ENCODE measurements around the gene RBM5.

Gene RBM5

DNA sequence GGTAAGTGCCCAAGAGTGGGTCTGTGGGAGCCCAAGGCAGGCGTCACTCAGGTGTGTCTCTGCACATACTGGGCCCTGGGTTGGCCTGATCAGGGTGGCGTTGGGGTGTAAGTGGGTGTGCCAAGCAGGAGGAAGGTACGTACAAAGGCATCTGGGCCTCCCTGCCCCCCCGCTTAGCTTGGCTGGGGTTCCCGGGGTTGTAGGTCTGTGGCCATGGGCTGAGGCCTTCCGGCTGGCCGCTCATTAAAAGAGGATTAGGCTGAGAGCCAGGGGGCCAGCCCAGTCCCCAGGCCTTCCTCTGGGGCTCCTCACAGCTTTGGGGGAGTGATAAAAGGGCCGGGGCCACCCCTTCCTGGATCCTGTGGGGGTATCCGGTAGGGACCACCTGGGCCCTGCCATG is 79.7 kb downstream of the RBM5 start:
- no peak for ATAC-seq
- TF ChIP-seq PPARA (CRISPR knock-in tag; IDR thresholded peaks at IDR 0.05; ENCODE audit: borderline replicate concordance) (no peak), ZNF8 (CRISPR knock-in tag; IDR thresholded peaks at IDR 0.05) (no peak), ESRRG (CRISPR knock-in tag; IDR thresholded peaks at IDR 0.05) (no peak), ARNTL (CRISPR knock-in tag; IDR thresholded peaks at IDR 0.05; ENCODE audit: borderline replicate concordance, low read depth) (no peak), RARB (CRISPR knock-in tag; IDR thresholded peaks at IDR 0.05) (no peak), ZFP3 (CRISPR knock-in tag; IDR thresholded peaks at IDR 0.05) (no peak), OSR1 (CRISPR knock-in tag; IDR thresholded peaks at IDR 0.05) (no peak), CSDC2 (CRISPR knock-in tag; IDR thresholded peaks at IDR 0.05) (no peak), TCF4 (CRISPR knock-in tag; IDR thresholded peaks at IDR 0.05; ENCODE audit: borderline replicate concordance) (no peak), BACH2 (CRISPR knock-in tag; IDR thresholded peaks at IDR 0.05; ENCODE audit: borderline replicate concordance) (no peak), SNAI2 (CRISPR knock-in tag; IDR thresholded peaks at IDR 0.05) (no peak), ZC3H10 (CRISPR knock-in tag; IDR thresholded peaks at IDR 0.05) (no peak)
- TF ChIP-seq, protein P1, sequence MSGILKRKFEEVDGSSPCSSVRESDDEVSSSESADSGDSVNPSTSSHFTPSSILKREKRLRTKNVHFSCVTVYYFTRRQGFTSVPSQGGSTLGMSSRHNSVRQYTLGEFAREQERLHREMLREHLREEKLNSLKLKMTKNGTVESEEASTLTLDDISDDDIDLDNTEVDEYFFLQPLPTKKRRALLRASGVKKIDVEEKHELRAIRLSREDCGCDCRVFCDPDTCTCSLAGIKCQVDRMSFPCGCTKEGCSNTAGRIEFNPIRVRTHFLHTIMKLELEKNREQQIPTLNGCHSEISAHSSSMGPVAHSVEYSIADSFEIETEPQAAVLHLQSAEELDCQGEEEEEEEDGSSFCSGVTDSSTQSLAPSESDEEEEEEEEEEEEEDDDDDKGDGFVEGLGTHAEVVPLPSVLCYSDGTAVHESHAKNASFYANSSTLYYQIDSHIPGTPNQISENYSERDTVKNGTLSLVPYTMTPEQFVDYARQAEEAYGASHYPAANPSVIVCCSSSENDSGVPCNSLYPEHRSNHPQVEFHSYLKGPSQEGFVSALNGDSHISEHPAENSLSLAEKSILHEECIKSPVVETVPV (CRISPR knock-in tag; IDR thresholded peaks at IDR 0.05), result no peak
- TF ChIP-seq, protein P2, sequence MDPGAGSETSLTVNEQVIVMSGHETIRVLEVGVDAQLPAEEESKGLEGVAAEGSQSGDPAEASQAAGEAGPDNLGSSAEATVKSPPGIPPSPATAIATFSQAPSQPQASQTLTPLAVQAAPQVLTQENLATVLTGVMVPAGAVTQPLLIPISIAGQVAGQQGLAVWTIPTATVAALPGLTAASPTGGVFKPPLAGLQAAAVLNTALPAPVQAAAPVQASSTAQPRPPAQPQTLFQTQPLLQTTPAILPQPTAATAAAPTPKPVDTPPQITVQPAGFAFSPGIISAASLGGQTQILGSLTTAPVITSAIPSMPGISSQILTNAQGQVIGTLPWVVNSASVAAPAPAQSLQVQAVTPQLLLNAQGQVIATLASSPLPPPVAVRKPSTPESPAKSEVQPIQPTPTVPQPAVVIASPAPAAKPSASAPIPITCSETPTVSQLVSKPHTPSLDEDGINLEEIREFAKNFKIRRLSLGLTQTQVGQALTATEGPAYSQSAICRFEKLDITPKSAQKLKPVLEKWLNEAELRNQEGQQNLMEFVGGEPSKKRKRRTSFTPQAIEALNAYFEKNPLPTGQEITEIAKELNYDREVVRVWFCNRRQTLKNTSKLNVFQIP (CRISPR knock-in tag; IDR thresholded peaks at IDR 0.05; ENCODE audit: borderline replicate concordance, low read depth), result no peak
- TF ChIP-seq, protein P3, sequence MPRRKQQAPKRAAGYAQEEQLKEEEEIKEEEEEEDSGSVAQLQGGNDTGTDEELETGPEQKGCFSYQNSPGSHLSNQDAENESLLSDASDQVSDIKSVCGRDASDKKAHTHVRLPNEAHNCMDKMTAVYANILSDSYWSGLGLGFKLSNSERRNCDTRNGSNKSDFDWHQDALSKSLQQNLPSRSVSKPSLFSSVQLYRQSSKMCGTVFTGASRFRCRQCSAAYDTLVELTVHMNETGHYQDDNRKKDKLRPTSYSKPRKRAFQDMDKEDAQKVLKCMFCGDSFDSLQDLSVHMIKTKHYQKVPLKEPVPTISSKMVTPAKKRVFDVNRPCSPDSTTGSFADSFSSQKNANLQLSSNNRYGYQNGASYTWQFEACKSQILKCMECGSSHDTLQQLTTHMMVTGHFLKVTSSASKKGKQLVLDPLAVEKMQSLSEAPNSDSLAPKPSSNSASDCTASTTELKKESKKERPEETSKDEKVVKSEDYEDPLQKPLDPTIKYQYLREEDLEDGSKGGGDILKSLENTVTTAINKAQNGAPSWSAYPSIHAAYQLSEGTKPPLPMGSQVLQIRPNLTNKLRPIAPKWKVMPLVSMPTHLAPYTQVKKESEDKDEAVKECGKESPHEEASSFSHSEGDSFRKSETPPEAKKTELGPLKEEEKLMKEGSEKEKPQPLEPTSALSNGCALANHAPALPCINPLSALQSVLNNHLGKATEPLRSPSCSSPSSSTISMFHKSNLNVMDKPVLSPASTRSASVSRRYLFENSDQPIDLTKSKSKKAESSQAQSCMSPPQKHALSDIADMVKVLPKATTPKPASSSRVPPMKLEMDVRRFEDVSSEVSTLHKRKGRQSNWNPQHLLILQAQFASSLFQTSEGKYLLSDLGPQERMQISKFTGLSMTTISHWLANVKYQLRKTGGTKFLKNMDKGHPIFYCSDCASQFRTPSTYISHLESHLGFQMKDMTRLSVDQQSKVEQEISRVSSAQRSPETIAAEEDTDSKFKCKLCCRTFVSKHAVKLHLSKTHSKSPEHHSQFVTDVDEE (CRISPR knock-in tag; IDR thresholded peaks at IDR 0.05), result no peak
- TF ChIP-seq, protein P4, sequence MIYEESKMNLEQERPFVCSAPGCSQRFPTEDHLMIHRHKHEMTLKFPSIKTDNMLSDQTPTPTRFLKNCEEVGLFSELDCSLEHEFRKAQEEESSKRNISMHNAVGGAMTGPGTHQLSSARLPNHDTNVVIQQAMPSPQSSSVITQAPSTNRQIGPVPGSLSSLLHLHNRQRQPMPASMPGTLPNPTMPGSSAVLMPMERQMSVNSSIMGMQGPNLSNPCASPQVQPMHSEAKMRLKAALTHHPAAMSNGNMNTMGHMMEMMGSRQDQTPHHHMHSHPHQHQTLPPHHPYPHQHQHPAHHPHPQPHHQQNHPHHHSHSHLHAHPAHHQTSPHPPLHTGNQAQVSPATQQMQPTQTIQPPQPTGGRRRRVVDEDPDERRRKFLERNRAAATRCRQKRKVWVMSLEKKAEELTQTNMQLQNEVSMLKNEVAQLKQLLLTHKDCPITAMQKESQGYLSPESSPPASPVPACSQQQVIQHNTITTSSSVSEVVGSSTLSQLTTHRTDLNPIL (CRISPR knock-in tag; IDR thresholded peaks at IDR 0.05; ENCODE audit: low read depth), result no peak

All from SK-N-SH treated with all-trans-retinoic acid at 6 μM for 48 hours (cell line).